GM15510 (cell line): ENCODE measurements around the gene DHX38.
"Not testable (repeated sequence)": the region's sequence is repeated elsewhere in the genome, so short reads cannot be mapped to it uniquely, and the experiment has no call there.

Experiments used
- POLR2A ChIP-seq: IDR thresholded peaks from 3 replicates; pipeline ENCODE4 v1.6.1; 2011; ENCODE audit warnings: borderline replicate concordance; ENCODE audit not compliant: insufficient read length; ENCODE audit errors: extremely low read depth

Gene DHX38

GRCh38 chr16:72093448-72094265 lies at the start of gene DHX38, which contains the start of gene TXNL4B:
DHX38 (plus strand) TSS chr16:72093847; CDS start chr16:72096158, 2,311 bp downstream.
TXNL4B (minus strand) TSS chr16:72093620; CDS start chr16:72090749, 2,871 bp downstream.
- TF ChIP-seq POLR2A, result peak; percentile 66

DNA sequence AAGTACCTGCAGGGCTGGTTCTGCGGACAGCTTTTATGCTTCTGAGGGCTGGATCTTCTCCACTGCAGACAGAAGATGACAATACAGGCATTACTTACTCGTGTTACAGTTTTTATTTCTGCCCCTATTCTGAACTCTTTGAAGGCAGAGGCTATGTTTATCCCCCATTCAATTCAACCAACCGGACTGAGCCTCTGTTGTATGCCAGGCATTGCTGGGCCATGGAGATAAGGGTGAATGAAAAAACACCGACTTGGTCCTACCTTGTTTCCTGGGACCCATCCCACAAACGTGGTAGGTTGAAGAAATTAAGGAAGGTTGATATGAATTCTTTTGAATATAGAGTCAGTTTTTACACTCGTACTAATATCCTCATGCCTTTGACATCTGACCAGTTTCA lies 49.4 kb upstream of the DHX38 start:
- no peak for TF ChIP-seq POLR2A

GRCh38 chr16:72044825-72045359 lies 48.8 kb upstream of the DHX38 start:
- TF ChIP-seq POLR2A, result no peak

GRCh38 chr16:72049110-72049509 lies 44.5 kb upstream of the DHX38 start:
- no peak for TF ChIP-seq POLR2A

- TF ChIP-seq POLR2A, result no peak
These were observed 42.7 kb upstream of the DHX38 start for GRCh38 chr16:72050769-72051464.

GRCh38 chr16:72051818-72052217 lies 41.8 kb upstream of the DHX38 start:
- TF ChIP-seq POLR2A, result no peak

DNA sequence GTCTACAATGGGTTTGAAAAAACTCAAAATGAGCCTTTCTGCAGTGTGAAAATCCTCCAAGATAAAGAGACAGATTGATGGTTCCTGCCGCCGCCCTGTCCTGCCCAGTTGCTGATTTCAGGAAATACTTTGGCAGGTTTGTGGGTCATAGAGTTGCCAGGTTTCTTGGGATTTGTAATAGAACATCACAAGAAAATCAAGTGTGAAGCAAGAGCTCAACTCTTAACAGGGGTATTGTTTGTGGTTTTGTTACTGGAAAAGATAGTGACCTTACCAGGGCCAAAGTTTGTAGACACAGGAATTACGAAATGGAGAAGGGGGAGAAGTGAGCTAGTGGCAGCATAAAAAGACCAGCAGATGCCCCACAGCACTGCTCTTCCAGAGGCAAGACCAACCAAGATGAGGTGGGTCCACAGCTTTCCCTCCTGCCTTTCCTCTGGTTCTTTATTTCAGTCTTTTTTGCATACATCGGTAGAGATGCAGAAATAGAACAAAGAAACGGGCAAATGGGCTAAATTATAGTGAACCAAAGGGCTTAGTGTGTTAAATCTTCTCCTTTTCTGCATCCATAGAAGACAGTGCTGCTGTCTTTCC lies 39.3 kb upstream of the DHX38 start, which contains the start of gene HP:
TSS of gene HP (plus strand) at position 252 of the 594 bp plus-strand sequence. CDS start at position 400, 148 bp downstream.
- not testable (repeated sequence) for TF ChIP-seq POLR2A

GRCh38 chr16:72055911-72056310 lies 37.7 kb upstream of the DHX38 start:
- TF ChIP-seq POLR2A, result no peak

GRCh38 chr16:72060405-72060804 lies 33.2 kb upstream of the DHX38 start:
- TF ChIP-seq POLR2A, result no peak

- no peak for TF ChIP-seq POLR2A
These were observed 32.1 kb upstream of the DHX38 start for GRCh38 chr16:72061564-72061963.

GRCh38 chr16:72064361-72064894 lies 29.2 kb upstream of the DHX38 start:
- no peak for TF ChIP-seq POLR2A

- TF ChIP-seq POLR2A, result no peak
These were observed 26.9 kb upstream of the DHX38 start for GRCh38 chr16:72066747-72067146.

DNA sequence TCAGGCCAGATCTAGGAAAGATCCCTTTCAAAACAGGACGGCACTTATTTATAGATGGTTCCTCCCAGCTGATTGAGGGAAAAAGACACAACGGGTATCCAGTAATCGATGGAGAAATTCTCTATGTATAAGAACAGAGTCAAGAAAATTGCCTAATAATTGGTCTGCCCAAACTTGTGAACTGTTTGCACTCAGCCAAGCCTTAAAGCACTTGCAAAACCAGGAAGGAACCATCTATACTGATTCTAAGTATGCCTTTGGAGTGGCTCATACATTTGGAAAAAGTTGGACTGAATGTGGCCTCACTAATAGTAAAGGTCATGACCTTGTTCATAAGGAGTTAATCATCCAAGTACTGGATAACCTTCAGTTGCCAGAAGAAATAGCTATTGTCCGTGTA lies 24.7 kb upstream of the DHX38 start:
- no peak for TF ChIP-seq POLR2A

DNA sequence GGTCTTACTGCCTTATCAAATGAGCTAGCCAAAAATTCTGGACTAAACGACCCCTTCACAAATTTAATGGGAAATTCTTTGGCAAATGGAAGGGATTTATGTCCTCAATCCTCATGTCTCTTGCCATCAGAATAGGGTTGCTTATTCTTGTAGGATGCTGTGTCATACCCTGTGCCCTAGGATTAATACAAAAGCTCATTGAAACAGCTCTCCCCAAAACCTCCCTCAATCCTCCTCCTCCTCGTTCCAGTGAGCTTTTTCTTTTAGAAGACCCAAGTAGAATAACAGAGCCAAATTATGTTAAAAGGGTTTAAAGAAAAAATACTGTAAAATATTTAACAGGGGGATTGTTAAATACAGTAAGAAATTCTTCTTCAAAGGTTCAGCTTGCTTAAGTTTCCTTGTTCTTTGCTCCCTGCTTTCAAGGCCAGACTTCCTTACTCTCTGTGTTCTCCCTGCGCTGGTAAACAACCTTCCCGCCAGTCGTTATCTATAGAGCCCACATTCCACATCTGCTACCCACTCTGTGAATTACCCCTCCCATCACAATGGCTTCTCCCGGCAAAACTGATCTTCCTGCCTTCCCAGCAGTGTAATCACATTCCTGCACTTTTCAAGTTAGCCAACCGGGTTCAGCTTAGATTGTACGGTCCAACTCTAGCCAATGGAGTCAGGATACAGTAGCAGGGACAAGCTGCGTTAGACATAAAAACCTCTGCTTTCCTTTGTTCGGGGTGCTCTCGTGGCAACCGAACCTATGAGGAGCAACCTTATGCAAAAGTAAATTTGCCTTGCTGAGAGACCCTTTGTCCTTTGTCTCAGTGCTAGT lies 20.9 kb upstream of the DHX38 start:
- TF ChIP-seq POLR2A, result no peak
